ENCODE results near the gene CCT8L2. TPM values are rescaled to one million over a fixed set of nuclear protein-coding genes. Genes with fewer than 3 reads are reported as not detected.
"Not testable (repeated sequence)": the region's sequence is repeated elsewhere in the genome, so short reads cannot be mapped to it uniquely, and the experiment has no call there.

CCT8L2 gene
- total and polyA plus RNA-seq, 2 donors, result not detected

GRCh38 chr22:16603448-16603768, 10.8 kb upstream of the CCT8L2 start:
- WGBS, result 9% methylated on average over 6 of the region's 6 CpGs
- Histone ChIP-seq H3K4me3 (ENCODE audit: low read depth, low read length) (no peak overlapping the region), H3K4me1 (ENCODE audit: insufficient read depth) (no peaks in the 10 kb centered on the region), H3K36me3 (ENCODE audit: insufficient read depth) (no peaks in the 10 kb centered on the region), H3K27ac (ENCODE audit: low read depth) (no peak overlapping the region)
- DNase-seq (ENCODE audit: extremely low spot score), result no peak

- not testable (repeated sequence) for DNase-seq (ENCODE audit: extremely low spot score)
Observed at GRCh38 chr22:16602728-16603447, 10.3 kb upstream of the CCT8L2 start.

GRCh38 chr22:16602224-16602727, 9.7 kb upstream of the CCT8L2 start:
- 1% methylated on average over 66 of the region's 70 CpGs for WGBS
- H3K27ac ChIP-seq (ENCODE audit: low read depth); H3K4me1 ChIP-seq (ENCODE audit: insufficient read depth); DNase-seq (ENCODE audit: extremely low spot score); H3K36me3 ChIP-seq (ENCODE audit: insufficient read depth): not testable (repeated sequence)
- peak overlapping the region; percentile 43 for H3K4me3 ChIP-seq (ENCODE audit: low read depth, low read length)

More at GRCh38 chr22:16602728-16603447, 10.3 kb upstream of the CCT8L2 start:
- not testable (repeated sequence) for H3K27ac ChIP-seq (ENCODE audit: low read depth); H3K4me3 ChIP-seq (ENCODE audit: low read depth, low read length); H3K4me1 ChIP-seq (ENCODE audit: insufficient read depth); H3K36me3 ChIP-seq (ENCODE audit: insufficient read depth)
- WGBS, result 4% methylated on average over 33 of the region's 33 CpGs

- WGBS, result 1% methylated on average over 92 of the region's 100 CpGs
- peak overlapping the region; percentile 43 for H3K4me3 ChIP-seq (ENCODE audit: low read depth, low read length)
- no peak for DNase-seq (ENCODE audit: extremely low spot score)
- H3K36me3 ChIP-seq (ENCODE audit: insufficient read depth), result no peaks in the 10 kb centered on the region
- no peaks in the 10 kb centered on the region for H3K4me1 ChIP-seq (ENCODE audit: insufficient read depth)
- H3K27ac ChIP-seq (ENCODE audit: low read depth), result no peak overlapping the region
Observed at GRCh38 chr22:16601437-16602223, 9.0 kb upstream of the CCT8L2 start.

- not testable (repeated sequence) for H3K27ac ChIP-seq (ENCODE audit: low read depth); H3K4me1 ChIP-seq (ENCODE audit: insufficient read depth); DNase-seq (ENCODE audit: extremely low spot score); H3K36me3 ChIP-seq (ENCODE audit: insufficient read depth)
- H3K4me3 ChIP-seq (ENCODE audit: low read depth, low read length), result peak overlapping the region; percentile 43
- 5% methylated on average over 71 of the region's 71 CpGs for WGBS
Observed at GRCh38 chr22:16600644-16601436, 8.2 kb upstream of the CCT8L2 start.

- not testable (repeated sequence) for DNase-seq (ENCODE audit: extremely low spot score); H3K4me3 ChIP-seq (ENCODE audit: low read depth, low read length); H3K27ac ChIP-seq (ENCODE audit: low read depth); H3K36me3 ChIP-seq (ENCODE audit: insufficient read depth); H3K4me1 ChIP-seq (ENCODE audit: insufficient read depth)
- 35% methylated on average over 4 of the region's 4 CpGs for WGBS
Observed at GRCh38 chr22:16599648-16600047, 7.0 kb upstream of the CCT8L2 start.

GRCh38 chr22:16595251-16595650, 2.6 kb upstream of the CCT8L2 start:
- 81% methylated on average over 8 of the region's 8 CpGs for WGBS
- H3K36me3 ChIP-seq (ENCODE audit: insufficient read depth); DNase-seq (ENCODE audit: extremely low spot score): not testable (repeated sequence)

GRCh38 chr22:16594026-16594425, 1.4 kb upstream of the CCT8L2 start:
- no peak overlapping the region for H3K4me3 ChIP-seq (ENCODE audit: low read depth, low read length)
- DNase-seq (ENCODE audit: extremely low spot score), result no peak
- 79% methylated on average over 4 of the region's 4 CpGs for WGBS
- no peaks in the 10 kb centered on the region for H3K36me3 ChIP-seq (ENCODE audit: insufficient read depth)
- no peaks in the 10 kb centered on the region for H3K4me1 ChIP-seq (ENCODE audit: insufficient read depth)
- H3K27ac ChIP-seq (ENCODE audit: low read depth), result no peak overlapping the region

More at GRCh38 chr22:16595251-16595650, 2.6 kb upstream of the CCT8L2 start:
- H3K4me1 ChIP-seq (ENCODE audit: insufficient read depth); H3K4me3 ChIP-seq (ENCODE audit: low read depth, low read length); H3K27ac ChIP-seq (ENCODE audit: low read depth): not testable (repeated sequence)

- WGBS, result 84% methylated on average over 11 of the region's 11 CpGs
- H3K4me3 ChIP-seq (ENCODE audit: low read depth, low read length); DNase-seq (ENCODE audit: extremely low spot score); H3K27ac ChIP-seq (ENCODE audit: low read depth); H3K4me1 ChIP-seq (ENCODE audit: insufficient read depth); H3K36me3 ChIP-seq (ENCODE audit: insufficient read depth): not testable (repeated sequence)
Observed at GRCh38 chr22:16592231-16592630, 379 bp downstream of the CCT8L2 start.

GRCh38 chr22:16591136-16591535, 1.5 kb downstream of the CCT8L2 start:
- WGBS, result 86% methylated on average over 4 of the region's 4 CpGs
- DNase-seq (ENCODE audit: extremely low spot score); H3K4me1 ChIP-seq (ENCODE audit: insufficient read depth); H3K4me3 ChIP-seq (ENCODE audit: low read depth, low read length); H3K27ac ChIP-seq (ENCODE audit: low read depth); H3K36me3 ChIP-seq (ENCODE audit: insufficient read depth): not testable (repeated sequence)

GRCh38 chr22:16586991-16587390, 5.6 kb downstream of the CCT8L2 start:
- WGBS, result 65% methylated on average over 3 of the region's 3 CpGs
- DNase-seq (ENCODE audit: extremely low spot score), result no peak
- Histone ChIP-seq H3K4me3 (ENCODE audit: low read depth, low read length) (no peak overlapping the region), H3K4me1 (ENCODE audit: insufficient read depth) (no peaks in the 10 kb centered on the region), H3K36me3 (ENCODE audit: insufficient read depth) (no peaks in the 10 kb centered on the region), H3K27ac (ENCODE audit: low read depth) (no peak overlapping the region)

GRCh38 chr22:16586170-16586569, 6.4 kb downstream of the CCT8L2 start:
- Histone ChIP-seq H3K4me3 (ENCODE audit: low read depth, low read length) (no peak overlapping the region), H3K4me1 (ENCODE audit: insufficient read depth) (no peaks in the 10 kb centered on the region), H3K36me3 (ENCODE audit: insufficient read depth) (no peaks in the 10 kb centered on the region), H3K27ac (ENCODE audit: low read depth) (no peak overlapping the region)
- WGBS, result 77% methylated on average over 2 of the region's 2 CpGs
- no peak for DNase-seq (ENCODE audit: extremely low spot score)

- 76% methylated on average over 1 of the region's 2 CpGs for WGBS
- H3K27ac ChIP-seq (ENCODE audit: low read depth); H3K4me1 ChIP-seq (ENCODE audit: insufficient read depth); DNase-seq (ENCODE audit: extremely low spot score); H3K4me3 ChIP-seq (ENCODE audit: low read depth, low read length); H3K36me3 ChIP-seq (ENCODE audit: insufficient read depth): not testable (repeated sequence)
Observed at GRCh38 chr22:16580872-16581271, 11.7 kb downstream of the CCT8L2 start.

Measured in urinary bladder (tissue), 4 donors.